ENCODE results near the gene TESK1. TPM values are rescaled to one million over a fixed set of nuclear protein-coding genes. Genes with fewer than 3 reads are reported as not detected.
"Not testable (repeated sequence)": the region's sequence is repeated elsewhere in the genome, so short reads cannot be mapped to it uniquely, and the experiment has no call there.

TESK1 gene
- total RNA-seq, 4 donors from 2014 or later: 11.9 to 69.2 (median 45.8) TPM

- Histone ChIP-seq H3K36me3 (no peaks in the 10 kb centered on the region), H3K27me3 (no peaks in the 10 kb centered on the region), H3K4me1 (no peaks in the 10 kb centered on the region), H3K9me3 (peaks cover 2 to 3% of the 10 kb centered on the region in 2 donors), H3K4me3 (no peak overlapping the region), H3K27ac (no peak overlapping the region)
- in situ Hi-C loops (cut with MboI; ENCODE audit: low pct_ligation_motif_present in 1 of 4, low pct_unique_long_range_greater_than_20kb in 1 of 4, low sequenced_read_pairs in 3 of 4): loop anchor here in 1 of 4 donors (25.0 kb wide), 1 partner anchor 462 kb away; the partner anchor contains the start of genes ATOSB and STOML2
- TF ChIP-seq EP300 (IDR thresholded peaks at IDR 0.05; ENCODE audit: low read depth) (no peak), POLR2AphosphoS5 (IDR thresholded peaks at IDR 0.05) (no peak), CTCF (IDR thresholded peaks at IDR 0.05) (no peak), POLR2A (IDR thresholded peaks at IDR 0.05) (no peak)
- intact Hi-C loops (cut with DNase I; ENCODE audit: low total_unique reads): no loop called here
- no peak for DNase-seq
- WGBS, 2 donors (ENCODE audit: low coverage in 1 of 2): 80 to 100% methylated on average over 1 to 2 of the region's 2 CpGs
These were observed 30.4 kb upstream of the TESK1 start for GRCh38 chr9:35574578-35575122.

- intact Hi-C loops (cut with DNase I; ENCODE audit: low total_unique reads) (no loop called here), in situ Hi-C loops (cut with MboI; ENCODE audit: low pct_ligation_motif_present in 1 of 4, low pct_unique_long_range_greater_than_20kb in 1 of 4, low sequenced_read_pairs in 3 of 4) (no loop called here)
- no peaks in the 10 kb centered on the region for H3K36me3 ChIP-seq
- H3K9me3 ChIP-seq: peaks cover 9 to 10% of the 10 kb centered on the region in 2 donors
- TF ChIP-seq POLR2A (IDR thresholded peaks at IDR 0.05) (no peak), EP300 (IDR thresholded peaks at IDR 0.05; ENCODE audit: low read depth) (no peak), POLR2AphosphoS5 (IDR thresholded peaks at IDR 0.05) (no peak), CTCF (IDR thresholded peaks at IDR 0.05) (no peak)
- H3K27ac ChIP-seq: no peak overlapping the region
- no peaks in the 10 kb centered on the region for H3K4me1 ChIP-seq
- H3K27me3 ChIP-seq: no peaks in the 10 kb centered on the region
- WGBS, 2 donors (ENCODE audit: low coverage in 1 of 2): 85 to 91% methylated on average over 1 to 5 of the region's 5 CpGs
- DNase-seq: no peak
- H3K4me3 ChIP-seq: no peak overlapping the region
These were observed 29.6 kb upstream of the TESK1 start for GRCh38 chr9:35575478-35575877.

GRCh38 chr9:35577486-35577885 lies 27.6 kb upstream of the TESK1 start:
- WGBS, 2 donors (ENCODE audit: low coverage in 1 of 2): 66 to 89% methylated on average over 4 to 5 of the region's 5 CpGs
- intact Hi-C loops (cut with DNase I; ENCODE audit: low total_unique reads) (no loop called here), in situ Hi-C loops (cut with MboI; ENCODE audit: low pct_ligation_motif_present in 1 of 4, low pct_unique_long_range_greater_than_20kb in 1 of 4, low sequenced_read_pairs in 3 of 4) (no loop called here)

GRCh38 chr9:35579130-35579529 lies 25.9 kb upstream of the TESK1 start:
- intact Hi-C loops (cut with DNase I; ENCODE audit: low total_unique reads): no loop called here
- Histone ChIP-seq H3K4me3 (no peak overlapping the region), H3K27ac (no peak overlapping the region), H3K9me3 (peaks cover 9 to 13% of the 10 kb centered on the region in 2 donors), H3K36me3 (no peaks in the 10 kb centered on the region), H3K4me1 (no peaks in the 10 kb centered on the region), H3K27me3 (no peaks in the 10 kb centered on the region)
- WGBS, 2 donors (ENCODE audit: low coverage in 1 of 2): 78% methylated on average over 1 of the region's 1 CpG; no CpG with 5 or more reads in 1 of the 2 donors
- TF ChIP-seq POLR2AphosphoS5 (IDR thresholded peaks at IDR 0.05) (no peak), EP300 (IDR thresholded peaks at IDR 0.05; ENCODE audit: low read depth) (no peak), CTCF (IDR thresholded peaks at IDR 0.05) (no peak)
- no peak for DNase-seq
- in situ Hi-C loops (cut with MboI; ENCODE audit: low pct_ligation_motif_present in 1 of 4, low pct_unique_long_range_greater_than_20kb in 1 of 4, low sequenced_read_pairs in 3 of 4): no loop called here

More at GRCh38 chr9:35577486-35577885, 27.6 kb upstream of the TESK1 start:
- Histone ChIP-seq H3K27ac (no peak overlapping the region), H3K36me3 (no peaks in the 10 kb centered on the region), H3K9me3 (peaks cover 9 to 13% of the 10 kb centered on the region in 2 donors), H3K4me1 (no peaks in the 10 kb centered on the region), H3K27me3 (no peaks in the 10 kb centered on the region), H3K4me3 (no peak overlapping the region)
- DNase-seq: no peak
- TF ChIP-seq EP300 (IDR thresholded peaks at IDR 0.05; ENCODE audit: low read depth) (no peak), POLR2A (IDR thresholded peaks at IDR 0.05) (no peak)

GRCh38 chr9:35579659-35580227 lies 25.3 kb upstream of the TESK1 start:
- intact Hi-C loops (cut with DNase I; ENCODE audit: low total_unique reads); H3K4me1 ChIP-seq; H3K36me3 ChIP-seq; H3K4me3 ChIP-seq; DNase-seq; H3K27me3 ChIP-seq; in situ Hi-C loops (cut with MboI; ENCODE audit: low pct_ligation_motif_present in 1 of 4, low pct_unique_long_range_greater_than_20kb in 1 of 4, low sequenced_read_pairs in 3 of 4); H3K27ac ChIP-seq: not testable (repeated sequence)
- peaks cover 9 to 13% of the 10 kb centered on the region in 2 donors for H3K9me3 ChIP-seq
- 80% methylated on average over 1 of the region's 1 CpG for WGBS, 2 donors (ENCODE audit: low coverage in 1 of 2)

- H3K4me1 ChIP-seq; DNase-seq; H3K4me3 ChIP-seq; in situ Hi-C loops (cut with MboI; ENCODE audit: low pct_ligation_motif_present in 1 of 4, low pct_unique_long_range_greater_than_20kb in 1 of 4, low sequenced_read_pairs in 3 of 4); H3K36me3 ChIP-seq; H3K27me3 ChIP-seq; intact Hi-C loops (cut with DNase I; ENCODE audit: low total_unique reads); H3K27ac ChIP-seq: not testable (repeated sequence)
- WGBS, 2 donors (ENCODE audit: low coverage in 1 of 2): 33 to 80% methylated on average over 1 to 6 of the region's 6 CpGs
- peaks cover 13 to 18% of the 10 kb centered on the region in 2 donors for H3K9me3 ChIP-seq
These were observed 21.5 kb upstream of the TESK1 start for GRCh38 chr9:35583521-35583920.

GRCh38 chr9:35584681-35585080 lies 20.4 kb upstream of the TESK1 start:
- 80 to 87% methylated on average over 3 of the region's 3 CpGs for WGBS, 2 donors (ENCODE audit: low coverage in 1 of 2)

More at GRCh38 chr9:35584681-35585080, 20.4 kb upstream of the TESK1 start:
- H3K4me3 ChIP-seq; H3K27me3 ChIP-seq; DNase-seq; H3K4me1 ChIP-seq; H3K27ac ChIP-seq; intact Hi-C loops (cut with DNase I; ENCODE audit: low total_unique reads); in situ Hi-C loops (cut with MboI; ENCODE audit: low pct_ligation_motif_present in 1 of 4, low pct_unique_long_range_greater_than_20kb in 1 of 4, low sequenced_read_pairs in 3 of 4); H3K36me3 ChIP-seq: not testable (repeated sequence)
- H3K9me3 ChIP-seq: peaks cover 9 to 16% of the 10 kb centered on the region in 2 donors
